Sigmoid colon (tissue), 7 donors: Measurements from ENCODE around the gene RBM3. TPM values are rescaled to one million over a fixed set of nuclear protein-coding genes. Genes with fewer than 3 reads are reported as not detected.

Experiments used
- DNase-seq: peaks from one replicate; pipeline ENCODE4 v3.0.0-alpha.2; 2019
- H3K27ac ChIP-seq, 4 donors: fragments of 200-600 bp; sonication (generic); one replicate each; pipeline ENCODE4 v1.5.1; 2016 to 2019; ENCODE audit warnings: mild to moderate bottlenecking in 1 of 4
- H3K27me3 ChIP-seq, 3 donors: fragments of 200-600 bp; sonication (generic); one replicate each; pipeline ENCODE4 v1.5.1; 2019; ENCODE audit warnings: mild to moderate bottlenecking in 1 of 3
- H3K36me3 ChIP-seq, 4 donors: fragments of 200-600 bp; sonication (generic); one replicate each; pipeline ENCODE4 v1.5.1; 2016 to 2019
- H3K4me1 ChIP-seq, 4 donors: fragments of 200-600 bp; sonication (generic); one replicate each; pipeline ENCODE4 v1.5.1; 2017 to 2019
- H3K4me3 ChIP-seq, 4 donors: fragments of 200-600 bp; sonication (generic); one replicate each; pipeline ENCODE4 v1.5.1; 2017 to 2019; ENCODE audit warnings: mild to moderate bottlenecking in 2 of 4, moderate library complexity in 1 of 4
- H3K9me3 ChIP-seq, 4 donors: fragments of 200-600 bp in 3 of 4; sonication (generic) in 3 of 4; one replicate each; pipeline versions ENCODE4 v1.5.1 to v1.6.1; 2013 to 2019
- EP300 ChIP-seq, 4 donors: sonication (generic); formaldehyde crosslinking; IDR thresholded peaks; one replicate each; pipeline ENCODE4 v1.6.1; 2017; ENCODE audit warnings: antibody characterized with exemption in 4 of 4
- POLR2A ChIP-seq, 2 donors: fragments of 450-650 bp; IDR thresholded peaks; one replicate each; pipeline ENCODE4 v1.6.1; 2016; ENCODE audit warnings: antibody characterized with exemption in 2 of 2, mild to moderate bottlenecking in 2 of 2, moderate library complexity in 2 of 2
- POLR2AphosphoS5 ChIP-seq, 4 donors: sonication (generic); formaldehyde crosslinking; IDR thresholded peaks; one replicate each; pipeline ENCODE4 v1.6.1; 2017; ENCODE audit warnings: antibody characterized with exemption in 4 of 4
- WGBS, 2 donors: extraction: QIAGEN DNeasy Blood & Tissue Kit; methylation state at CpG; one replicate each; pipeline ENCODE4 v1.1.7; 2013; 5-methylcytosine and 5-hydroxymethylcytosine counted together
- intact Hi-C: fragments of 100-400 bp; cut with DNase I; formaldehyde crosslinking; loops from one replicate; pipeline ENCODE4 v1.15.1; 2023
- polyA plus RNA-seq, 3 donors: library from polyadenylated mRNA; stranded (reverse); fragments of 200-250 nt; gene quantifications; one replicate each; pipeline ENCODE4 v1.2.3, GENCODE V29; 2013
- total RNA-seq, 4 donors: library from RNA; depleted of rRNA; stranded (reverse); fragments of >200 nt; gene quantifications; one replicate each; pipeline ENCODE4 v1.1.0, GENCODE V29; 2016
- TF ChIP-seq, protein P1 (sequence below), 4 experiments: fragments of 450-650 bp in 3 of 4; fragments of 200-600 bp in 1 of 4; IDR thresholded peaks; one replicate each; pipeline ENCODE4 v1.5.1; 2016 to 2019; ENCODE audit warnings: antibody characterized with exemption in 4 of 4, mild to moderate bottlenecking in 3 of 4, moderate library complexity in 2 of 4
- donor health status: healthy with polysubstance abuse.
- donor health status: Bipolar disorder and iron deficiency.
- donor health status: healthy.

Gene RBM3
- total and polyA plus RNA-seq, 7 donors, result 83.9 to 217 (median 153) TPM

DNA sequence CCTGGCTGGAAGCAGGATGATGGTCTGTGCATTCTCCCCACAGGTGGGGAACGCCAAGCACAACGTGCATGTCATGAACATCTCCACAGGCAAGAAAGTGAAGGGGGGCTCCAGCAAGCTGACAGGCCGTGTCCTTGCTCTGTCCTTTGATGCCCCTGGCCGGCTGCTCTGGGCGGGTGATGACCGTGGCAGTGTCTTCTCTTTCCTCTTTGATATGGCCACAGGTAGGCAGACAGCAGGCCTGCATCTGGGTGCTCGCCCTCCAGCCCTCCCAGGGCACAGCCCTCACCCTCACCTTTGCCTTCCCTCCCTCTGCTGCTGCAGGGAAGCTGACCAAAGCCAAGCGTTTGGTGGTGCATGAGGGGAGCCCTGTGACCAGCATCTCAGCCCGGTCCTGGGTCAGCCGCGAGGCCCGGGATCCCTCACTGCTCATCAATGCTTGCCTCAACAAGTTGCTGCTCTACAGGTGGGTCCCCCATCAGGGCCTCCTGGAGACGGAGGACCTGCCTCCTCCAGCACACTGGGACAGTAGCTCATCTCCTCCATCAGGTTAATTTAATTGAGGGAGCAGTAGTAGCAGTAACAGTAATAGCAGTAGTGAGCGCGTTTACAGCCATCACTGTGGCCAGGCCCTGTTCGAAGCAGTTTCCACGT, 27.6 kb downstream of the RBM3 start:
- no peak overlapping the region for H3K4me3 ChIP-seq
- WGBS, 2 donors, result 83 to 84% methylated on average over 17 of the region's 17 CpGs
- peaks cover 0 to 10% (median 6%) of the 10 kb centered on the region in 4 donors for H3K4me1 ChIP-seq
- TF ChIP-seq POLR2A (IDR thresholded peaks at IDR 0.05) (no peak), POLR2AphosphoS5 (IDR thresholded peaks at IDR 0.05) (no peak), EP300 (IDR thresholded peaks at IDR 0.05) (no peak)
- TF ChIP-seq, protein P1, sequence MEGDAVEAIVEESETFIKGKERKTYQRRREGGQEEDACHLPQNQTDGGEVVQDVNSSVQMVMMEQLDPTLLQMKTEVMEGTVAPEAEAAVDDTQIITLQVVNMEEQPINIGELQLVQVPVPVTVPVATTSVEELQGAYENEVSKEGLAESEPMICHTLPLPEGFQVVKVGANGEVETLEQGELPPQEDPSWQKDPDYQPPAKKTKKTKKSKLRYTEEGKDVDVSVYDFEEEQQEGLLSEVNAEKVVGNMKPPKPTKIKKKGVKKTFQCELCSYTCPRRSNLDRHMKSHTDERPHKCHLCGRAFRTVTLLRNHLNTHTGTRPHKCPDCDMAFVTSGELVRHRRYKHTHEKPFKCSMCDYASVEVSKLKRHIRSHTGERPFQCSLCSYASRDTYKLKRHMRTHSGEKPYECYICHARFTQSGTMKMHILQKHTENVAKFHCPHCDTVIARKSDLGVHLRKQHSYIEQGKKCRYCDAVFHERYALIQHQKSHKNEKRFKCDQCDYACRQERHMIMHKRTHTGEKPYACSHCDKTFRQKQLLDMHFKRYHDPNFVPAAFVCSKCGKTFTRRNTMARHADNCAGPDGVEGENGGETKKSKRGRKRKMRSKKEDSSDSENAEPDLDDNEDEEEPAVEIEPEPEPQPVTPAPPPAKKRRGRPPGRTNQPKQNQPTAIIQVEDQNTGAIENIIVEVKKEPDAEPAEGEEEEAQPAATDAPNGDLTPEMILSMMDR (IDR thresholded peaks at IDR 0.05), result no peak
- H3K27me3 ChIP-seq, result no peaks in the 10 kb centered on the region
- H3K36me3 ChIP-seq, result peaks cover 8 to 66% (median 15%) of the 10 kb centered on the region in 4 donors
- no peak overlapping the region for H3K27ac ChIP-seq
- intact Hi-C loops, result no loop called here
- no peaks in the 10 kb centered on the region for H3K9me3 ChIP-seq
- DNase-seq, result no peak

DNA sequence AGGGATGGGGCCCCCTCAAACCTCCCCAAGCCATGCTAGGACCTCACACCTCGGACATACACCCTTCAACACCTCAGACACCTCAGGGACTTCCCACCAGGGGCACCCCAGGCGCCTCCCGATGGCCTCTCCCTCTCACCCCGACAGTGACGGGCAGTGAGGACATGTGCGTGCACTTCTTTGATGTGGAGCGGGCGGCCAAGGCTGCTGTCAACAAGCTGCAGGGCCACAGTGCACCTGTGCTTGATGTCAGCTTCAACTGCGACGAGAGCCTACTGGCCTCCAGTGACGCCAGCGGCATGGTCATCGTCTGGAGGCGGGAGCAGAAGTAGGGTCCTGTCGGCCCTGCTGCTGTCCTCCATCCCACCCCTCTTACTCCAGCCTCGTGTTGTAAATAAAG, 30.4 kb downstream of the RBM3 start:
- Histone ChIP-seq H3K4me3 (no peak overlapping the region), H3K36me3 (peaks cover 8 to 54% (median 10%) of the 10 kb centered on the region in 4 donors), H3K9me3 (no peaks in the 10 kb centered on the region), H3K27ac (no peak overlapping the region), H3K4me1 (no peaks in the 10 kb centered on the region), H3K27me3 (no peaks in the 10 kb centered on the region)
- DNase-seq, result no peak
- WGBS, 2 donors, result 96% methylated on average over 16 of the region's 16 CpGs
- intact Hi-C loops, result no loop called here
- TF ChIP-seq, protein P1 (IDR thresholded peaks at IDR 0.05), result no peak
- TF ChIP-seq POLR2A (IDR thresholded peaks at IDR 0.05), result no peak
- no peak for TF ChIP-seq POLR2AphosphoS5 (IDR thresholded peaks at IDR 0.05)
- TF ChIP-seq EP300 (IDR thresholded peaks at IDR 0.05), result no peak

DNA sequence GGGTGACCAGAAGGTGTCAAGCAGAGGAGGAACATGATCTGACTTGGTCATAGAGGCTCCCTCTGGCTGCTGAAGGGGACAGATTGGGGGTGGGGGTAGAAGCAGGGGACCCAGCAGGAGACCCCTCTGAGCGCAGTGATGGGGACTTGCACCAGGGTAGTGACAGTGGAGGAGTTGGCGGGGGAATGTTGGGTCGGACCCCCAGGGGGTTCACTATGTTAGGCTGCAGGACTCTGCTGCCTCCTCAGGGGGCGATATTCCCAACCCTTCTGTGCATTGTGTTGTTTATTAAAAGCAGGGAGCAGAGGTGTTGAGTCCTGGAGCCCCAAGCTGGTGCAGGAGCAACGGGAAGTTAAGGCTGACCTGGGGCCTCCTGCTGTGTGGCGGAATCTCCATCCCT, 31.8 kb downstream of the RBM3 start:
- Histone ChIP-seq H3K4me3 (no peak overlapping the region), H3K36me3 (peaks cover 2 to 41% (median 6%) of the 10 kb centered on the region in 4 donors), H3K9me3 (no peaks in the 10 kb centered on the region), H3K4me1 (no peaks in the 10 kb centered on the region), H3K27ac (no peak overlapping the region), H3K27me3 (no peaks in the 10 kb centered on the region)
- TF ChIP-seq POLR2AphosphoS5 (IDR thresholded peaks at IDR 0.05) (no peak), EP300 (IDR thresholded peaks at IDR 0.05) (no peak), POLR2A (IDR thresholded peaks at IDR 0.05) (no peak)
- TF ChIP-seq, protein P1 (IDR thresholded peaks at IDR 0.05), result no peak
- intact Hi-C loops, result no loop called here
- no peak for DNase-seq
- 91% methylated on average over 6 of the region's 6 CpGs for WGBS, 2 donors

DNA sequence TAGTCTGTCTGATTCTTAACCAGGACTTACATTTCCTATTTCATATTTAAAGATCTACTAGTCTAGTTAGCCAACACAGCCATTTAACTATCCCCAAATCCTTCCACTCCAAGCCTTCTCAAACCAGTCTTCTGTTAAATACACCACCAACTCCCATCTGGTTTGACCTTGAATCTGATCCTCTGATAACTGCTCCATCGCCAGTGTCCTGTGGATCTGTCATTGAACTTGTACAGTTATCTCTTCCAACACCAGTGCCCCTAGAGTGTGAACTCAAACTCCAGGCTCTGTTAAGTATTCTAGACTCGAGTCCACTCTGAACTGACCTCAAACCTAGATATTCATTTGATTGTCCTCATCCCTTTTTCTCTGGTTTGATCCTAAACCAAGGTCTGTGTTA, 37.4 kb downstream of the RBM3 start:
- Histone ChIP-seq H3K27me3 (no peaks in the 10 kb centered on the region), H3K27ac (no peak overlapping the region), H3K4me3 (no peak overlapping the region), H3K9me3 (no peaks in the 10 kb centered on the region), H3K36me3 (no peaks in the 10 kb centered on the region), H3K4me1 (no peaks in the 10 kb centered on the region)
- WGBS, 2 donors, result 49 to 73% methylated on average over 2 of the region's 2 CpGs
- TF ChIP-seq, protein P1 (IDR thresholded peaks at IDR 0.05), result no peak
- no peak for TF ChIP-seq POLR2AphosphoS5 (IDR thresholded peaks at IDR 0.05)
- no peak for TF ChIP-seq EP300 (IDR thresholded peaks at IDR 0.05)
- no peak for TF ChIP-seq POLR2A (IDR thresholded peaks at IDR 0.05)
- intact Hi-C loops, result no loop called here
- peak; percentile 12 for DNase-seq
